OCI-LY7 (cell line): ENCODE results near the gene SCGB3A1. TPM values are rescaled to one million over a fixed set of nuclear protein-coding genes. Genes with fewer than 3 reads are reported as not detected.

Experiments
- BruUV-seq: library from RNA; stranded (reverse); fragments of 400-500 nt; replicated peaks from 2 replicates; lab custom pipeline; 2021; lab: Mats Ljungman, UMichigan
- CTCF ChIA-PET: fragments of 300-600 bp; sonication (Branson Sonifier 250); formaldehyde crosslinking; loops from one replicate; lab custom pipeline; 2022; ENCODE audit warnings: antibody characterized with exemption; ENCODE audit not compliant: unreplicated experiment; lab: Charles Lee
- POLR2A ChIA-PET: fragments of 300-600 bp; sonication (Branson Sonifier 250); formaldehyde crosslinking; loops from one replicate; lab custom pipeline; 2022; ENCODE audit warnings: antibody characterized with exemption; lab: Charles Lee
- DNase-seq: peaks from one replicate; pipeline ENCODE4 v3.0.0-alpha.2; 2015; ENCODE audit warnings: low spot score
- H2AFZ ChIP-seq: fragments of 200-600 bp; sonication (generic), shearing (Covaris generic); 2 replicates; pipeline ENCODE4 v1.6.1; 2014; ENCODE audit warnings: mild to moderate bottlenecking, antibody characterized with exemption, low read length, moderate library complexity
- H3K27ac ChIP-seq: fragments of 200-600 bp; sonication (generic); 2 replicates; pipeline ENCODE4 v1.5.1; 2014; ENCODE audit warnings: mixed run types, low read depth, mild to moderate bottlenecking, moderate library complexity, low read length, inconsistent platforms; ENCODE audit not compliant: poor library complexity, severe bottlenecking
- H3K36me3 ChIP-seq: fragments of 200-600 bp; sonication (generic); 2 replicates; pipeline ENCODE4 v1.6.1; 2014; ENCODE audit warnings: mild to moderate bottlenecking, antibody characterized with exemption, low read length, moderate library complexity, mixed read lengths; ENCODE audit not compliant: insufficient read depth
- H3K4me1 ChIP-seq: fragments of 200-600 bp; sonication (generic); 2 replicates; pipeline ENCODE4 v1.5.1; 2014; ENCODE audit warnings: mild to moderate bottlenecking, low read length; ENCODE audit not compliant: insufficient read depth, poor library complexity, severe bottlenecking
- H3K4me2 ChIP-seq: fragments of 200-600 bp; sonication (generic); 2 replicates; pipeline ENCODE4 v1.6.1; 2014; ENCODE audit warnings: mild to moderate bottlenecking, low read length
- H3K4me3 ChIP-seq: fragments of 200-600 bp; sonication (generic); 2 replicates; pipeline ENCODE4 v1.5.1; 2014; ENCODE audit warnings: mild to moderate bottlenecking, low read depth, low read length; ENCODE audit not compliant: poor library complexity, severe bottlenecking
- H3K79me2 ChIP-seq: fragments of 200-600 bp; sonication (generic); 2 replicates; pipeline ENCODE4 v1.6.1; 2016; ENCODE audit warnings: low read depth, mild to moderate bottlenecking, low read length, moderate library complexity, mixed read lengths; ENCODE audit not compliant: insufficient read depth
- H3K9me2 ChIP-seq: fragments of 200-600 bp; sonication (generic); 2 replicates; pipeline ENCODE4 v1.6.1; 2016; ENCODE audit warnings: mild to moderate bottlenecking, low read length, mixed read lengths; ENCODE audit not compliant: insufficient read depth
- H3K9me3 ChIP-seq: fragments of 200-600 bp; sonication (generic); 2 replicates; pipeline ENCODE4 v1.6.1; 2014; ENCODE audit warnings: mild to moderate bottlenecking, mixed run types, low read length, mixed read lengths
- H4K20me1 ChIP-seq: fragments of 200-600 bp; sonication (generic); 2 replicates; pipeline ENCODE4 v1.6.1; 2014; ENCODE audit warnings: mild to moderate bottlenecking, antibody characterized with exemption, low read length, moderate library complexity, mixed read lengths; ENCODE audit not compliant: insufficient read depth
- CTCF ChIP-seq: fragments of 200-600 bp; sonication (generic); conservative IDR thresholded peaks from 2 replicates; pipeline ENCODE4 v1.5.1; 2014; ENCODE audit warnings: mild to moderate bottlenecking, antibody characterized with exemption, low read length, moderate library complexity, mixed read lengths
- EZH2phosphoT487 ChIP-seq: fragments of 200-600 bp; sonication (generic); IDR thresholded peaks from 2 replicates; pipeline ENCODE4 v1.6.1; 2018; ENCODE audit warnings: low read depth, borderline replicate concordance, mild to moderate bottlenecking, mixed run types, antibody characterized with exemption, low read length, moderate library complexity, mixed read lengths
- intact Hi-C: fragments of 100-400 bp; cut with micrococcal nuclease; formaldehyde crosslinking; loops from one replicate; pipeline ENCODE4 v1.10.0; 2022; ENCODE audit not compliant: unreplicated experiment
- total RNA-seq, 2 experiments: library from RNA; depleted of rRNA in 1 of 2; stranded (reverse); fragments of >200 nt in 1 of 2; shearing (Covaris generic) in 1 of 2; gene quantifications; 2 replicates each; pipeline ENCODE4 v1.2.3, GENCODE V29; 2014 to 2022

The SCGB3A1 gene
- total RNA-seq, 2 experiments from 2014 or later = not detected

DNA sequence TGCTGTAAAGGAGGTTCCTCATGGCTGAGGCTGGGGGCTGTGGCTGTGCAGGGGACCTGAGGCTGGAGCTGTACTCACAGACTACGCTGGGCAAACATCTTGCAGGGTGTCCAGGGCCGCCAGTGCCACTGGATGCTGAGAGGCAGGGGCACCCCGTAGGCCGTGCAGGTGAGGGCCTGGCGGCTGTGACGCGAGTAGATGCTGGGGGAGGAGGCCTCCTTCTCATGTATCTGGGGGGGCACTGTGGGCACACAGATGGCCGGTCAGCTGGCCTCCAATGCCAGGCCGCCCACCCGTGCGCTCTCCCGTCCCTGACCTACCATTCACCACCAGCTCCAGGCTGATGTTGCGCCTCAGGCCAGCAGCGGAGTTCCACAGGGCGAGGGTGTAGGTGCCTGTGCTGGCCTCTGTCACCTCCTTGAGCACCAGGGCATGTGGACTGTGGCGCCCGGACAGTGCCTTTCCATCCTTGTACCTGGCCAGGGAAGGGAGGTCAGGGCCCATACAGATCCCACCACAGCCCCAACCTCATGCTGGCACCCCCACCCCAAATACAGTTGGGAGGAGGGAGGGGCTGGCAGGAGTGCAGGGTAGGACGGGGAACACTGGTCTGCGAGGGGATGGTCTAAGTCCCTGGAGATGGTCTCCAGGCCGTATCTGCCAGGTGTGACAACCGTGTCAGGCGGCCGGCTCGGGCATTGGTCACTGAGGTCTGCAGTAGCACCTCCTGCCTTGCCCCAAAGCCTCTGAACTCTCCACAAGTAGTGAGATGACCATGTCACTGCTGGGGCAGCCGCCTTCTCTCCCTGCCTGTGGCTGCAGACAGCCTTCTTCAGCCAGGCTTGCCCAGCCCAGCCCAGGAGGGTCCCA lies 34.7 kb upstream of the SCGB3A1 start:
- BruUV-seq = no TSS peak
- H3K4me3 ChIP-seq = no peak overlapping the region
- peaks cover 6% of the 10 kb centered on the region for H3K4me1 ChIP-seq
- no peaks in the 10 kb centered on the region for H3K79me2 ChIP-seq
- H3K4me2 ChIP-seq = no peak overlapping the region
- H3K9me3 ChIP-seq = no peaks in the 10 kb centered on the region
- TF ChIP-seq CTCF = no peak
- no peak for TF ChIP-seq EZH2phosphoT487
- no peak overlapping the region for H3K27ac ChIP-seq
- no peaks in the 10 kb centered on the region for H3K9me2 ChIP-seq
- no peaks in the 10 kb centered on the region for H4K20me1 ChIP-seq
- intact Hi-C loops = no loop called here
- ChIA-PET POLR2A (no interaction called here), CTCF (no interaction called here)
- no peak overlapping the region for H2AFZ ChIP-seq
- H3K36me3 ChIP-seq = no peaks in the 10 kb centered on the region
- no peak for DNase-seq

- Histone ChIP-seq H3K79me2 (no peaks in the 10 kb centered on the region), H4K20me1 (no peaks in the 10 kb centered on the region), H3K4me3 (no peak overlapping the region), H3K27ac (no peak overlapping the region), H3K9me2 (no peaks in the 10 kb centered on the region), H3K4me2 (no peak overlapping the region), H3K4me1 (peaks cover 6% of the 10 kb centered on the region), H3K9me3 (no peaks in the 10 kb centered on the region), H2AFZ (no peak overlapping the region), H3K36me3 (no peaks in the 10 kb centered on the region)
- POLR2A ChIA-PET = no interaction called here
- CTCF ChIA-PET = no interaction called here
- DNase-seq = no peak
- no TSS peak for BruUV-seq
- no peak for TF ChIP-seq EZH2phosphoT487
- TF ChIP-seq CTCF = no peak
- intact Hi-C loops = no loop called here
These were observed 34.0 kb upstream of the SCGB3A1 start for GRCh38 chr5:180625125-180625790.

- Histone ChIP-seq H3K4me2 (no peak overlapping the region), H3K27ac (no peak overlapping the region), H3K36me3 (no peaks in the 10 kb centered on the region), H2AFZ (no peak overlapping the region), H3K9me3 (no peaks in the 10 kb centered on the region), H3K4me3 (no peak overlapping the region), H3K9me2 (no peaks in the 10 kb centered on the region), H4K20me1 (no peaks in the 10 kb centered on the region), H3K79me2 (no peaks in the 10 kb centered on the region), H3K4me1 (peaks cover 6% of the 10 kb centered on the region)
- intact Hi-C loops = no loop called here
- CTCF ChIA-PET = no interaction called here
- no TSS peak for BruUV-seq
- DNase-seq = no peak
- TF ChIP-seq CTCF (no peak), EZH2phosphoT487 (no peak)
- POLR2A ChIA-PET = no interaction called here
These were observed 33.3 kb upstream of the SCGB3A1 start for GRCh38 chr5:180624587-180624986.
